Glomerular visceral epithelial cell (primary cell): ENCODE results near the gene BEAN1.
"Not testable (repeated sequence)": the region's sequence is repeated elsewhere in the genome, so short reads cannot be mapped to it uniquely, and the experiment has no call there.

Experiments
- DNase-seq: peaks from one replicate; pipeline ENCODE4 v3.0.0-alpha.2; 2016; ENCODE audit errors: extremely low spot score

Gene BEAN1

DNA sequence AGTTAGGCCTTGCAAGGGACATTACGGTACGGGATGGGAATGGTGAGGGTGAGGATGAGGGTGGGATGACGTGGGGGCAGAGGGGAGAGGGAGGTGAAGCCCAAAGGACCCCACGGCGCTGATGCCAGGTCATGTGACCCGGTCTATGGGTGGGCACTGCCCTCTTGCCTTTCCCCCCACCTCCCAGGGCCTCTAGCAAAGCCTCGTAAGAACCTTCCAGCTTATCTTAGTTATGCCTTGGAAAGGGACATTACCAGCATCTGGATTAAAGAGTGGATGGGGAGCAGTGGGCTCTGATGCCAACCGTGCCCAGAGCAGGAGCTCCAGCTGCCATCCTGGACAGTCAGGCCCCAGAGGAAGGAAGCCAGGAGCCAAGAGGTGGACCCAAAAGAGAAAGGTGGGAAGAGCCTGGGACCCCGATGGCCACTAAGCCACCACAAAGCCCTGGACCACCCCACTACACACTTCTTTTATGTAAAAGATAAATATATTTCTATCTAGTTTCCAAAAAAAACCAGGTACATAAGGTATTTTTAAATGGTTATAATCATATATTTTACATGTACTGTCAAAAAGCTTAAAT, 81.9 kb downstream of the BEAN1 start:
- no peak for DNase-seq

DNA sequence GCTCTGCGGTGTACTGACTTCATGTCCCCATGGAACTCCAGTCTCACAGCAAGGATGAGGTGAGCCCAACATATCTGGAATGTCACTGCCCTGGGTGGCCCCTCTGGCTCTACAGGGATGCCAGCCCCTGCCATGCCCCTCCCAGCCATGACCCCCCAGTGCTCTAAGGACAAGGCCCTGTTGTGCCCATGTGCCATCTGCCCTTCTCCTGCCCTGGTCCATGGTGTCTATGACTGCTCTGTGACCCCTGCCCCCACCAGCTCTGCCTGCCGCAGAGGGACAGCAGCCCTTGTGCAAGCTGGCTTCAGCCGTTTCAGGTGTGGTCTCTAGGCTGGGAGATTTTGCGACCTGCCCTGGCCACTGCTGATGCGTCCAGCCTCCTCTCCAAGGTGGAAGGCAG, 82.5 kb downstream of the BEAN1 start:
- DNase-seq, result no peak

DNA sequence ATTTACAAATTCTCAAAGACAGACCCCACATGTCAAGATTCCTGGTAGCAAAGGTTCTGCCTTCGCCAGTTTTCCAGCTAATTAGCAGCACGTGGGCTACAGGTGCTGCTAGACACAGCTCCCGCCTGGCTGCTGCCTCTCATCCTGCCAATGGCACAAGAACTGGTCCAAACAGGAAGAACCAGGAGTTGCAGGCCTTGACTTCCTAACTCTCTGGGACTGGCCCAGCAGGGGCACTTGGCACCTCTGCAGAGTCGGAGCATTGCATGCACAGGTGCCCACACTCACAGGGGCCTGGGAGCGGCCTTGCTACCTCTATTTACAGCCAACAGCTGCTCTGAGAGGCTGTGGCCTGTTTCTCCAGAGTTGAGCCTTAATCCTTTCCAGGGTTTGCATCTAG, 83.2 kb downstream of the BEAN1 start:
- no peak for DNase-seq

DNA sequence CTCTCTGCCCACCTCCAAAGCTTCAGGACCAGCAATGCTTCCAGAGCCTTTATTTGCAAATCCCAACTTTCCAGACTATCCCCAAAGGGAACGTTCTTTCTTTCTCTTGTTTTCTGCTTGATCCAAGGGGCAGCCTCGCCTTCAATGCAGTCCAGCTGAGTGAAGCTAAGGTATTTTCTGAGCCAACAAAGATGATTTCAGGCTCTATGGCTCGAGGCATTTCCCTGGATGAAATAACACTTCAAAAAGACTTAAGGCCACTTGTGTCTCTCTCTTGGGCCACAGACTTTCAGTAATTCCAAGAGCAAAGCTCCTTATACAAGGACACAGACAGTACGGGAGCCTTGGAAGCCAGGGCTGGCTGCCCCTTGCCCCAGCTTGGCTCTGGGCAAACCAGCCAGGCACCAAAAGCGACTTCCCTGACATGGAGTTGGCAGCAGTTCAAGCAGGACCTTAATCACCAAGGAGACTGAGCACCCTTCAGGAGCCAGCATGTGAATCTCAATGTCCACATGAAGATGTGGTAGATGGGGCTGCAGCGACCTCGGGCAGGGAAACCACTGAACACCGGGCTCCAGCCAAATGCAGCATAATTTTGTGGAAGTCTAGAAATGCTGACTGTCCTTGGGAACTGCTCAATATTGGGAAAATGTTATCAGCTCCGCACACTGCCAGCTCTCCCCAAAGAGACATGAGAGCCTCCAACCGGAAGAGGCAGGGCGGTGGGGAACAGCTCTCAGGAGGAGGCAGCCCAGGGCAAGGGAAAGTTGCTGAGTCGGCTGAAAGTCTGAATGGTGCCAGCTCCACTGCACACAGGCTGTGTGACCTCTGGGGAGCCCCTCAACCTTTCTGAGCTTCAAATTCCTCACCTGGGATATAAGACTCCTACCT, 83.9 kb downstream of the BEAN1 start:
- peak; percentile 49 for DNase-seq

DNA sequence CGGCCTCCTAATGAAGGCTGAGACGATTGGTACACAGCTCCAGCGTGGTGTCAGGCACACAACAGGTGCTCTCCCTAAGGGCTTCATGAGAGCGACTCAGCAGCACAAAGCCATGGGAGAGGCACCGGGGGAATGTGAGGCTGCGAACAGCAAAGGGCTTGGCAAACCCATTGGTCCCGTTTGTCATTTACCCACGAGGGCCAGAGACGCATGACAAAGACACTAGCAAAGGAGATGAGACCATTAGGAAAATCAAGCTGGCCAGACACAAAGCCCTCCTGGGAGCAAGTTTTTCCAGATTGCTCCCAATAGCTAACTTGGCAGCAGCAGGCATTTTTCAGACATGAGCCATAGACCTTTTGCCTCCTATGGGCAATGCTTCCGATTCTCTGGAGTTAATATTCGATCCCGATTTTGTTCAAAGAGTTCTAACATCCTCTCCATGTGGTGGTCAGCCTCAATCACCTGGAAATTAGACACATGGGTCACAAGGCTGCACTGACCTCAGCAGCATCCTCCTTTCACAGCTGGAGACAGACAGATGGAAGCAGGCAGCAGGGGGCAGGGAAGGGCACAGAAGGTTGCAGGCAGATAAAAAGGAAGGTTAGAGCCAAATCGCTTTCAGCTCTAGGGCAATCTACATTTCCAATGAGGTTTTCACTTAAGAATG, 84.6 kb downstream of the BEAN1 start:
- DNase-seq, result peak; percentile 96

DNA sequence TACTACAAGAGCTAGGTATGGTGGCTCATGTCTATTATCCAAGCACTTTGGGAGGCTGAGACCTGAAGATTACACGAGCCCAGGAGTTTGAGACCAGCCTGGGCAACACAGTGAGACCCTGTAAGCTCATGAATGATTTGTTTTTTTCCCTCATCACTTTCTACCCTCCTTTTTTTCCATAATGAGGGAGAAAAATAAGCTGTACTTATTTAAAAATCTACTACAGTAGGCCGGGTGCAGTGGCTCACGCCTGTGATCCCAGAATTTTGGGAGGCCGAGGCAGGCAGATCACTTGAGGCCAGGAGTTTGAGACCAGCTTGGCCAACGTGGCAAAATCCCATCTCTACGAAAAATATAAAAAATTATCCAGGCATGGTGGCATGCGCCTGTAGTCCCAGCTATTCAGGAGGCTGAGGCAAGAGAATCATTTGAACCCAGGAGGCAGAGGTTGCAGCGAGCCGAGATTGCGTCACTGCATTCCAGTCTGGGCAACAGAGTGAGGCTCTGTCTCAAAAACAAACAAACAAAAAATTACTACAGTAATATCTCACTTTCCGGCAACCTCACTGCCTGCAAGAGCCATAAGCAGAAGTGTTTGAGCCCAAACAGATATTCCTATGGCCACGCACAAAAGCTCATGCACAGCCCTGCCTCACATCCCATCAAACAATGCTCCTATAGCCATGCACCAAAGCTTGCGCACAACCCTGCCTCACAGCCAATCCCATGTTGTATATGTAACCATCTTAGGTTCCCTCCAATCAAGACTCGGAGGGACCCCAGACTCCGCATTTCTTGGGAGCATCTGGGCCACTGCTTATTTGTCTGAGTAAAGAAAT, 85.4 kb downstream of the BEAN1 start:
- no peak for DNase-seq

DNA sequence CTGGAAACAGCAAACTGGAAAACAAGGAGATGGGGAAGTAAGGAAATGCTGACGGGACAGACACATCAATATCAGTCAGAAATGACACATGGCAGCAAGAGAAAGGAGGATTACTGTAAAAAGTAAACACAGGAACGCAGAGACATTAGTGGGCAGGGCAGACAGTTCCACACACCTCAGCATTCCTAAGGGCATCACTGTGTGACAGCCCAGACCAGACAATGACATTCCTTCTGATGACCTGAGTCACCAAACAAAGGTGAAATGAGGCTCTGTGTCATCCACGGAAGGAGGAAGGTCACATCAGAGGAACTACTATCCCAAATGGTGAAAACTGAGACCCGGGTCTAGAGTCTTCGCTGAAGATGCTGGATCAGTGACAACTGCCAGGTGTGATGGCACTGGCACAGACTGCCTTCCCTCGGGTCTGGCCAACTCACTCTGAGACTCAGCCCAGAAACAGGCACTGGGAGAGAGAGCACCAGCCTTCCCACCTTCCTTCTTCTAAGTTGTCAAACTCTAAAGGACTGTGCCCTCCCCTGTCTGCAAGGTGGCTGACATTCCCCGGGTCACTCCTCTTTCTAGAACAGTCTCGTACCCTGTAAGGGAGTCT, 86.1 kb downstream of the BEAN1 start:
- DNase-seq, result peak; percentile 63

DNA sequence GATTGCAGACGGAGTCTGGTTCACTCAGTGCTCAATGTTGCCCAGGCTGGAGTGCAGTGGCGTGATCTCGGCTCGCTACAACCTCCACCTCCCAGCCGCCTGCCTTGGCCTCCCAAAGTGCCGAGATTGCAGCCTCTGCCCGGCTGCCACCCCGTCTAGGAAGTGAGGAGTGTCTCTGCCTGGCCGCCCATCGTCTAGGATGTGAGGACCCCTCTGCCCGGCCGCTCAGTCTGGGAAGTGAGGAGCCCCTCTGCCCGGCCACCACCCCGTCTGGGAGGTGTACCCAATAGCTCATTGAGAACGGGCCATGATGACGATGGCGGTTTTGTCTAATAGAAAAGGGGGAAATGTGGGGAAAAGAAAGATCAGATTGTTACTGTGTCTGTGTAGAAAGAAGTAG, 87.3 kb downstream of the BEAN1 start:
- DNase-seq, result not testable (repeated sequence)

DNA sequence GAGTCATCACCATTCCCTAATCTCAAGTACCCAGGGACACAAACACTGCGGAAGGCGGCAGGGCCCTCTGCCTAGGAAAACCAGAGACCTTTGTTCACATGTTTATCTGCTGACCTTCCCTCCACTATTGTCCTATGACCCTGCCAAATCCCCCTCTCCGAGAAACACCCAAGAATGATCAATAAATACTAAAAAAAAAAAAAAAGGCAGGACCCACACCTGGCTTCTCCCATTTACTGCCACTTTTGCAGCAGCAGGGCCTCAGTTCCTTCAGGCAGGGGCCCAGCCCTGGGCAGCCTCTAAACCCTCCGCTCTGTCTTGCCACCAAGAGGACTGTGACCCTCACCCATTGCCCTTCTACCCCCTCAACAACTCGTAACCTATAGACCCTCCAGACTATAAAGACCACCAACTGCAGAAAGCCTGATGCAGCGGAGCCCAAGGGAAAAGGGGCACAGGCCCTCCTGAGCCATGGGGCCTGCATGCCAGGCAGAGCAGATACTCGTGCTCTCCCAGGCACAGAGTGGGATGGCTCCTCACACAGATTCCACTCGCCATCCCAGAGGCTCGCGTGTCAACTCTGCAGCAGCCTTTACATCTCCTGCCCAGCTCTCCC, 88.0 kb downstream of the BEAN1 start:
- DNase-seq, result not testable (repeated sequence)

DNA sequence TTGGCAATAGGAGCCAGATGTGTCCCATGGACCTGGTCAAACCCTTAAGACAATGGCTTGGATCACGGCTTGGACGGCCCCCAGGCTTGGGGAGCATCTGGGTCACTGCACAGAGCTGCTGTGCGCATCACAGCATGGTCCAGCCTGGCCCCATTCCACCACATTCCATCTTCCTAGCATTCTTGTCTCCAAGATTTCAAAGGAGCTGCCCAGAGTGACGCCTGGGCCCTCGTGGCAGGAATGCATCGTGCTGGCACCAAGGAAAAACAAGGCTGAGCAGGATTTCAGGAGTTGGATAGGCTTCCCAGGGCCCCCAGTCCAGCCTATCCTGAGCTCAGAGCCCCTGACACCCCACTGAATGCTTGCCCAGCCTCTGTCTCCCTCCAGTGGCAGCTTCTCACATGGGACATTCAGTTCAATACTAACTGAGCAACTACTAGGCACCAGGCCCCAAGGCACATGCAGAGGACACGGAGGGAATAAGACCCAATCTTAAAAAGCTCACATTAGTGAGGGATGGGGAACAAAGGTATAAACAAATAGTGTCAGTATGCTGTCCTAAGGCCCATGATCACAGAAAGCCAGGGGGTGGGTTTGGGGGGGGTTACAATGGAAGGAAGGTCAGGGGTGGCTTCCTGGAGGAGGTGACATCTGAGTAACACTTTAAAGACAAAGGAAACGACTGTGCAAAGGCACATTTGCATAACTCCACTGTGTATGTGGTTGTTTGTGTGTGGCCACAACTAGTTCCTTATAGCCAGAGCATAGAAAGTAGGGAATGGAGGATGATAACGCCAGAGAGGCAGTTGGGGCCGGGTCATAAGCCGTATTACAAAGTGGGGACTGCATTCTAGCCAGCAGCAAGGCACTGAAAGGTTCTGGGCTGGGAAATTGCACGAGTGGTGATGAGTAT, 88.8 kb downstream of the BEAN1 start:
- peak; percentile 93 for DNase-seq

DNA sequence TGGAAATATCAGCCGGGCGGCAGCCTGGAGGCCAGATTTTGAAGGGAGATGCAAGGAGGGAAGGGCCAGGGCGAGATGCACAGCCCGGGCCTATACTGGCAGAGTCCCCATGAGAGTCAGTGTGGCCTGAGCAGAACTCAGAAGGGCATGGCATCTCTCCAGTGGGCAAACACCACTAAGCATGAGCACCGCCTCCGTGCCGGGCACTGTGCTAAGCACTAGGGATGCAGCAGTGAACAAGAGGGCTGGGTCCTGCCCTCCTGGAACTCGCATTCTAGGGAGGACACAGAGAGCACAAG, 89.4 kb downstream of the BEAN1 start:
- no peak for DNase-seq

DNA sequence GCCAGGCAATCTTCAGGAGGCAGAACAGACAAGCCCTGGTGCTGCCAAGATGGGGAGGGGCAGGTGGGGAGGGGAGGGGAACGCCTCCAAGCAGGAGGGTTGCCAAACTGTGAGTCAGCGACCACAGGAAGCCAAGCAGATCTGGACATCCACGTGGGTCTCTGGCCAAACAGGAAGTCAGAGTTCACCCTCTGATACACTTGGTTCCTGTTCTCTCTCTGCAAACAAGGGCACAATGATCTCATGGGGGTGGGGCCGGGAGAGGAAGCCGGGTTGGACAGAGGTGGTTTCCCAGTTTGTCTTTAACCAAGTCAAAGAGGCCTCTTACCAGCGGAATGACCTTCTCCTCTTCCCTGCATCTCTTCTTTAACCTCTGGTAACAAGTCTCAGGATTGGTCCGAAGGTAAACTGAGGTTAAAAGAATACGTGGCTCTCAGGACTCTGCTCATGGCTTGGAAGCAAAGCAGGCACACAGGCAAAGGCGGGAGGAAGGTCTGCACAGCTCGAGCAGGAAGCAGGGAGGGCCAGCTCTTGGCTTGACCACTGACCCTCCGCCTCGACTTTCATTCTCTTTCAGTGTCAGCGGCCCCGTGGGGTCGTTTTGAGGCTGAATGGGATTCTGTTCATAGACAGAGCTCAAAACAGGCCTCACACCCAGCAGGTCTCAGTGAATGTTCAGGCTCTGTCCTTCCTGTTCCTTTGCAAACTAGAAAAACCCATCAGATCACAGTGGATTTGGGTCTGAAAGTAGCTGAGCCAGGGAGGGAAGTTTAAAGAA, 89.9 kb downstream of the BEAN1 start:
- DNase-seq, result peak; percentile 99

DNA sequence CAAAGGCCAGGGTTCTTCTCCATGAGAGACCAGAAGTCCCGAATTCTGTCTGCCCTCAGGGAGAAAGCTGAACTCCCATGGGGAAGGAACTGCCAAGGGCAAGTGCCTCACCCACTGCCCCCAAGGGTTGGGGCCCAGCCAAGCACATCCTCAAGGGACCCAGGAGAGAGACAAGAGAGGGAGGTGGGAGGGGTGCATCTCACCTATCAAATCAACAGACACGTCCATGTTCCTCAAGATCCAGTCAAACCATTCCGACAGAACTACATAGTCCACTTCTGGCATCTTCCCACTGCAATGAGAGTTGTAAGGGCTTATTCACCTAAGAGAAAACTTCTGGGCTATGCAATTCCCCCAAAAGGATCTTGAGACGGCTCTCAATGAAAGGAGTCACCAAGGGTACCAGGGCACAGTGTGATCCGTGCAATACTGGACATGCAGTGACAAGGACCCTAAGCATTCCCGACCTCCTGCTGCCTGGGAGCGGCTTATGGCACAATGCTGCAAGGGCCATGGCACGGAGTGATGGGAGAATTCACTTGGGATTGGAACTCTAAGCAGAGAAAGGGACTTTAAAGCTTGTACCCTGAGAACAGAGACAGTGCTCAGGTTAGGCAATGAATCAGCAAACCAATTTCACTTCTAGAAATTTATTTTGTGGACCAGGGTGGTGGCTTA, 90.6 kb downstream of the BEAN1 start:
- DNase-seq, result no peak

DNA sequence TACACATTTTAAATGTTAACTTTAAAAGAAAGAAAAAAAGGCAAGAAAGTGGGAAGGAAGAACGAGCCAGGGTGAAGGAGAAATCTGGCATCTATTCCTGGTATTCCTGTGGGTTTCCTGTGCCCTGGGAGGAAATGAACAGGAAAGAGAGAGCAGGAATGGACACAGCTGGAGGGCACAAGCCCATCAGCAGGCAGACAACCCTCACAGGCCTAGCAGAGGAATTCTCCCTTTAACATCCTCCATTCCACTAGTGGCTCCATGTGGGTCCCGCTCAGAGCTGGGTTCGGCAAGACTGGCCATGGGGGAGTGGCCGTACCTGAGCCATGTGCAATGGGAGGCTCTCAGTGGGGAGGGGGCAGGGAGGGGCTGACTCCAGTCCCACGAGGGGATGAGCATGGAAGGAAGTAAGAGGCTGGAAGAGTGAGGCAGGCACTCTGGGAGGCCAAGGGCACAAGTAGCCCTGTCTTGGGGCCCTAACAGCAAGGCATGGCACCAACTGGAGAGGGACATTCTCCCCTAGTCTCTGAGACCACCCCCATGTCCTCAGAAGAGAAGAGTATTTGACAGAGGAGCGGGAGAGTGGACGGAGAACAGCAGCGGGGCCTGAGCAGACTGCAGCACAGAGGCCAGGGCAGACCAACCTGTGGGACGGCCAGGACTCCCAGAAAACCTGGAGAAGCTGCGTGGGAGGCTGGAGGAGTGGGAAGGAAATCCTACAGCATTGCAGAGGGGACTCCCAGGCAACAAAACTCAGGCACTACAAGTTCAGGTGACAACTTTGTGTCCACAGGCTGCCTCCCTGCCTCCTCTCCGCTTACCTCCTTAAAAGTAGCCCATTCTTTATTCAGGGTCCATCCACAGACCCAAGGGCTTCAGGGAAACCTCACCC, 92.6 kb downstream of the BEAN1 start:
- DNase-seq, result no peak

DNA sequence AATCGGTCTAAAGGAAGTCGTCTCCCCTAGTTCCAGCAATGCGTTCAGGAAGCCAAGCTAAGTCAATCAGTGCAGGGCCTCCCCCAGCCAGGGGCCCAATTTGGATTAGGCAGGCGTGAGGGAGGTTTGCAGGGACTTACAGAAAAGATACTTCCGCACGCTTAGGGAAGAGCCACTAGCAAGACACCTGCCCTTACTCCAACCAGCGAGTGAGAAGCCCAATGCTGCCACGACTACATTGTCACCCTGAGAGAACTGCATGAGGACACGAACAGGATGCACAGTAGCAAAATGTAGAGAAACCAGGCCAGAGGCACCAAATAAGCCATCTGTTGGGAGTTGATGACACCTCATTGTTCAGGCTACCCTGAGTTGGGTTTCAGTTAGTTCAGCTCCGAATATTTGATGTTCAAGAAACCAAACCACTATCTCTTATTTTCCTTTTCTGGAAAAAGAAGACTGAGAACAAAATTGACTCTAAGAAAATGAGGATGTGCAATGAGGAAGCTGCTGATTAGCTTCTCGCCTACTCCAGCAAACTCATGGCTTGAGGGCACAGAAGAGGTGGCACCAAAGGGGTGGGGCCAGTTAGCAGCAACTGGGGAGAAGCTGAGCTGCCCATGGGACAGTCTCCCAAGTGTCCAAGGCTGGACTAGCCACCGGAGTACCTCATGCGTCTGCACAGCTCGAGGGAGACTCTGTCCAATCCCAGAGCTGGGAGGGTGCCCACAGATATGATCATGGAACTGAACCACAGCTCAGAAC, 93.5 kb downstream of the BEAN1 start:
- DNase-seq, result no peak

DNA sequence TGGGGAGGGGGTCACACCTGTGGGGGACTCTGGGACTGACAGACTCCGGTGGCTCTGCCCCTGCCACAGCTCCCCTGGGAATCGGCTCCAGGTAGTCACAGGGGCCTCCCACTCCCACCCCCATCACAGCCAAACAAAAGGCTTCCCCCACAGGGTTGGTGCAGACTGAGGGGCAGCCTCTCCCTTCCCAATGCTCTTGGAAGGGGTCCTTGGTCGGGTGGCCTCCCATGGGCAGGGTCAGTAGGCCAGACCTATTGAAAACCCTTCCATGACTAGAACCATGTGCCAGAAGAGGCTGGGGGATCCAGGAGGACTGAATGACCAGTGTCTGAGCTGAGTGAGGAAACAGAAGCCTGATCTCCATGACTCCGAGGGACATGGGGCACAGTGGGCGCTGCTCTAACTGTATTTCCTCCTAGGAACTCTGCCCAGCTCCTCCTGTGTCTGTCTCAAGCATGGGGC, 94.2 kb downstream of the BEAN1 start:
- no peak for DNase-seq
